Stimulated activated CD8-positive, alpha-beta memory T cell treated with anti-CD3 and anti-CD28 coated beads, Interleukin-7, amount 100 ng/mL, for 48 hours (primary cell): ENCODE measurements around the gene PDCD1.

Experiments
- DNase-seq, 2 donors: peaks; one replicate each; pipeline ENCODE4 v3.0.0-alpha.2; 2020; ENCODE audit warnings: low read depth in 1 of 2; ENCODE audit errors: extremely low read depth in 1 of 2

PDCD1 gene

DNA sequence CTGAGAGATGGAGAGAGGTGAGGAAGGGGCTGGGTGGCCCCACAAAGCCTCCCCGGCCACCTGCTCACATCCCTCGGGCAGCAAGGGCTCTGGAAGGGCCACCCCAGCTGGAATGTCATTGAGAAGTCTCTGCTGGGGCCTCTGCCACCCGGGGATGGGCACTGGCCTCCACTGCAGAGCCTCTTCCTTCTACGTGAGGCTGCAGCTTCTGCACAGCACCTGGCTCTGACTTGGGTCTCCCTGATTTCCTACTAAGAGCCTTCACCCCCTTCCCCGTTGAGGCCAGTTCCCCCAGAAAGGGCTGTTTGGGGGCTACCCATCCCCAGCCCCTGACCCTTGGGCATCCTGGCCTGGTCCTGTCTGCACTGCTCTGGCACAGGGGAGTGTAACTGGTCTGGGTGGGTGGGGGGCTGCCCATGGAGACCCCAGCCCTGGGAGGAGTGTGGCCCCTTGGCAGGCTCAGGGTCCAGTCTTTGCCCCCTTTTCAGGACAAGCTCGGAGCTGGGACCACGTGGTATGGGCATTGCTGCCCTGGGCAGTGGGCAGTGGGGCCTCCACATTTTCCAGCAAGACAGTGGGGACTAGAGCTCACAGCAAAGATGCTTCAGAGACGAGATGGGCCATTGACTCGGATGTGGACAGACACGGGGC lies 5.6 kb downstream of the PDCD1 start:
- no peak for DNase-seq

DNA sequence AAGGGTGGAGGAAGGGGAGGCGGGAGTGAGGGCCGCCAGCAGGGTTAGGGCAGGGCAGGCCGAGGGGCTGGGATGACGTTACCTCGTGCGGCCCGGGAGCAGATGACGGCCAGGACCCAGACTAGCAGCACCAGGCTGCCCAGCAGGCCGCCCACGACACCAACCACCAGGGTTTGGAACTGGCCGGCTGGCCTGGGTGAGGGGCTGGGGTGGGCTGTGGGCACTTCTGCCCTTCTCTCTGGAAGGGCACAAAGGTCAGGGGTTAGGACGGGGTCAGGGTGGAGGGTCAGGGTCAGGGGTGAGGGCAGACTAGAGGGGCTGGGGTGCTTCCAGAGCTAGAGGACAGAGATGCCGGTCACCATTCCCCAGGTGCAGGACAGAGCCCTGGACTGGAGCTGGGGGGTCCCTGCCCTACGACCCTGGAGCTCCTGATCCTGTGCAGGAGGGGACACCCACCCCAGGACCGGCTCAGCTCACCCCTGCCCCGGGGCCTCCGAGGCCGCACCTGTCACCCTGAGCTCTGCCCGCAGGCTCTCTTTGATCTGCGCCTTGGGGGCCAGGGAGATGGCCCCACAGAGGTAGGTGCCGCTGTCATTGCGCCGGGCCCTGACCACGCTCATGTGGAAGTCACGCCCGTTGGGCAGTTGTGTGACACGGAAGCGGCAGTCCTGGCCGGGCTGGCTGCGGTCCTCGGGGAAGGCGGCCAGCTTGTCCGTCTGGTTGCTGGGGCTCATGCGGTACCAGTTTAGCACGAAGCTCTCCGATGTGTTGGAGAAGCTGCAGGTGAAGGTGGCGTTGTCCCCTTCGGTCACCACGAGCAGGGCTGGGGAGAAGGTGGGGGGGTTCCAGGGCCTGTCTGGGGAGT lies 6.3 kb downstream of the PDCD1 start:
- DNase-seq: no peak

DNA sequence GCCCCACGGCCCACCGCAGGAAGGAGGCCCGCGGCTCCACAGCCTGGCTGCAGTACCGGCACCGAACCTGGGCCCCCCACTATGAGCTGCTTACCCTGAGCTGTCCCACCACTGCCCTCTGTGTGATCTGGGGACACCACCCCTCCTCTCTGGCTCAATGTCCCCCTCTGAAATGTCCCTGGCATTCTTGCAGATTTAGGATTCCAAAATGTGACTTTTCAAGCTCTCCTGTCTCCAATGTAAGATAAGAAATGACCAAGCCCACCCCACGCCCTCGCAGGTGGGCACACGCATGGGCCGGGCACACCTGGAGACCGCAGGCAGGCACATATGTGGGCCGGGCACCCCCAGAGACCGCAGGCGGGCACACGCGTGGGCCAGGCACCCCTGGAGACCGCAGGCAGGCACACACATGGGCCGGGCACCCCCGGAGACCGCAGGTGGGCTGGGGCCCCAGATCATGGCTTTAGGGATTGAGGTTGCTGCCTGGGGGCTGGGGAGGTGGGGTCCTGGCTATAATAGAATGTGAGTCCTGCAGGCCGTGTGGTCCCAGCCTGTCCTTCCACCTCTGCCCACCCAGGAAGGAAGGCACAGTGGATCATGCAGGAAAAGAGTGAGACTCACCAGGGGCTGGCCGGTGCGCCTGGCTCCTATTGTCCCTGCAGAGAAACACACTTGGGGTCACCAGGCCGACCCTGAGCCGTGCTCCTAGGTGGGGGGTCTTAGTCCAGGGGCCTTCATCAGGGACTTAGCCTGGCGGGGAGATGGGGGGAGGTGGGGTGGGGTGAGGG lies 7.2 kb downstream of the PDCD1 start:
- DNase-seq: no peak

DNA sequence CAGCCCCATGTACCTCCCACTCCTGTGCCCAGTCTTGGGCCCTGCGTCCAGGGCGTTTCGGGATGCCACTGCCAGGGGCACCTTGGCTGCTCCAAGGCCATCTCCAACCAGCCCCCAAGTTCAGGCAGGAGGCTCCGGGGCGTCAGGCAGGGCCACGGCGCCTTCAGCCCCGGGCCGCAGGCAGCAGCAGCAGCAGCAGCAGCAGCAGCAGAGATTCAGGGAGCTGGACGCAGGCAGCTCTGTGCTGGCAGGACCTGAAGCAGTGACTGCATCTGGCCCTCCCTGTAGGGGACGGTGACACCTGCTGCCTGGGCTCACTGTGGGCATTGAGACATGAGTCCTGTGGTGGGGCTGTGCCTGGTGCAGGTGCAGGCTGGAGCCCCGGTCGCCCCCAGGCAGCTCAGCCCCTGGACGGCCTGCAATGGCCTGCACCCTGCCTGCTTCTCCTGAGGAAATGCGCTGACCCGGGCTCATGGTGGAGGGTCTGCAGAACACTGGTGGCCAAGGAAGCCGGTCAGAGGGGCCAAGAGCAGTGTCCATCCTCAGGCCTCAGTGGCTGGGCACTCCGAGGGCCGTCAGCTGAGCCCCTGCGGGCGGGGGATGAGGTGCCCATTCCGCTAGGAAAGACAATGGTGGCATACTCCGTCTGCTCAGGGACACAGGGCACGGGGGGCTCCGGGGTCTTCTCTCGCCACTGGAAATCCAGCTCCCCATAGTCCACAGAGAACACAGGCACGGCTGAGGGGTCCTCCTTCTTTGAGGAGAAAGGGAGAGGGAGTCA lies 8.0 kb downstream of the PDCD1 start:
- DNase-seq: no peak

DNA sequence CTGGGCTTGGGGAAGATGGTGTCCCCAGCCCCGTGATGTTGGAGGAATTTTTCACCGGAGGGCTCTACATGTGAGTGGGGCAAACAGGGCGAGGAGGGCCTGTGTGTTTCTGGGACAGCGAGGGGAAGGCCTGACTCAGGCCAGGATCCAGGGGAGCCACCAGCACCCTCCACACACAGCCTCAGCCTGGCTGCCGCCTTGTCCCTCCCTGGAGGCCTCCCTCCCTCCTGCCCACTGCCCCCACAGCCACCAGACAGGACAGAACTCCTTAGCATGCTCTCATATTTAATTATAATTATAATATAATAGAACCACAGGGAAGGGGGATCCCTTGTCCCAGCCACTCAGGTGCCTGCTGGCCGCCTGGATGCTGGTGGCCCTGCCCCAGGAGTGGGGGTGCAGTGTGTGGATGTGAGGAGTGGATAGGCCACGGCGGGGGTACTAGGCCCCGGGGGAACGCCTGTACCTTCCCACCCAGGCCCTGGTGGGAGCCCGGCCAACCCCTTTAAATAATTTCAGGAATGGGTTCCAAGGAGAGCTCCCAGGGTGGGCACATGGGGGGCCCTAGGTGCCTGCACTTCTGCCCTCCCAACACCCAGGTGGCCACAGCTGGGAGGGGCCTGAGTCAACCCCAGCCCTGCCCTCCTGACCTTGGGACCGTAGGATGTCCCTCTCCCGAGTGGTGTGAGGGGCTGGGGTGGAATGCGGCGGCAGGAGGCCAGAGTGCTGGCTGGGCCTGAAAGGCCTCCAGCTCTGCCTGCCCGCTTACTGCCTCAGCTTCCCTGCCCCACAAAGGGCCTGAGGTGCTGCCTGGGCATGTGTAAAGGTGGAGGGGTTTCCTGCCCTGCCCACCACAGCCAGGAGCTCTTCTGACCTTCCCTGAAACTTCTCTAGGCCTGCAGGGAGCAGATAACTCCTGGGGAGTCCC lies 8.8 kb downstream of the PDCD1 start:
- DNase-seq: no peak

DNA sequence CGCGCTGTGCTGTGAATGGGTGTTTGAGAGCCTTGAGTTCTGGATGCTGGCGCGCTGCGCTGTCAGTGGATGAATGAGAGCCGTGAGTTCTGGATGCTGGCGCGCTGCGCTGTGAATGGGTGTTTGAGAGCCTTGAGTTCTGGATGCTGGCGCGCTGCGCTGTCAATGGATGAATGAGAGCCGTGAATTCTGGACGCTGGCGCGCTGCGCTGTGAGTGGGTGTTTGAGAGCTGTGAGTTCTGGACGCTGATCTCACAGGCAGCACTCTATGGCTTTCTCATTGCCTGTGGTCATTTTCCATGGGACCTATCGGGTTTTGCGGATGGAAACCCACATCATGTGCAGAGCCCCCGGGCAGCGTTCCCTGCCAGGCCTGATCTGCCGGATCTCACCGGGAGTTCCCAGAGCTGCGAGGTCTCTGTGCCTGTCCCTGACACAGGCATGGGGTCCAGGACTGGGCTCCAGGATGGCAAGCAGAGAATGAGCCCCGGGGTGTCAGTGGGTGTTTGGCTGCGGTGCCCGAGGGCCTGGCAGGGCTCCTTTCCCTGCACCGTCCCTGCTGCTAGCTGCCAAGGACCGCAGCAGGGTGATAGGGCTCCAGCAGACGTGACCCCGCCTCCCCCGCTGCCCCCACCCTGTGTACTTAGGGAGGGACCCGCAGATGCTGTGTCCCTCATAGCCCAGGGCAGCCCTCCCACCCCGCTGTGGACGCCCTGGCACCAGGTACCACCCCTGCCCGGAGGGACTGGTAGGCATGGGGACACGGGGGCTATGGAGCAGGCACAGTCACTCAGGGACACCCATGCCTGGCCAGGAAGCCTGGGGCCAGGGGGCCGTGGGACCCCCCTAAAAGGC lies 9.7 kb downstream of the PDCD1 start:
- no peak for DNase-seq

DNA sequence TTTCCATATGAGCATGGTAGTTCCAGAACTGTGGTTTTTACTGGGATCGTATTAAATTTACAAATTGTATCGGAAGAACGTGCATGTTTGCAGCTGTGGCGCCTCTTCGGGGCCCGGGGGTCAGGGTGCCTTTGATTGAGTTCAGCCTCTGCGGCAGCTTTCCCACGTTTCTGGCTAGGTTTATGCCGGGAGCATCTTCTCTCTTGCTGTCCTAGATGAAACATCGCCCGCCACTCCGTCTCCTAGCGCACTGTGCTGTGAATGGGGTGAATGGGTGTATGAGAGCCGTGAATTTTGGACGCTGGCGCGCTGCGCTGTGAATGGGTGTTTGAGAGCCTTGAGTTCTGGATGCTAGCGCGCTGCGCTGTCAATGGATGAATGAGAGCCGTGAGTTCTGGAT lies 12.3 kb downstream of the PDCD1 start:
- DNase-seq: no peak

GRCh38 chr2:241844831-241845578 lies 13.7 kb downstream of the PDCD1 start:
- DNase-seq: no peak

DNA sequence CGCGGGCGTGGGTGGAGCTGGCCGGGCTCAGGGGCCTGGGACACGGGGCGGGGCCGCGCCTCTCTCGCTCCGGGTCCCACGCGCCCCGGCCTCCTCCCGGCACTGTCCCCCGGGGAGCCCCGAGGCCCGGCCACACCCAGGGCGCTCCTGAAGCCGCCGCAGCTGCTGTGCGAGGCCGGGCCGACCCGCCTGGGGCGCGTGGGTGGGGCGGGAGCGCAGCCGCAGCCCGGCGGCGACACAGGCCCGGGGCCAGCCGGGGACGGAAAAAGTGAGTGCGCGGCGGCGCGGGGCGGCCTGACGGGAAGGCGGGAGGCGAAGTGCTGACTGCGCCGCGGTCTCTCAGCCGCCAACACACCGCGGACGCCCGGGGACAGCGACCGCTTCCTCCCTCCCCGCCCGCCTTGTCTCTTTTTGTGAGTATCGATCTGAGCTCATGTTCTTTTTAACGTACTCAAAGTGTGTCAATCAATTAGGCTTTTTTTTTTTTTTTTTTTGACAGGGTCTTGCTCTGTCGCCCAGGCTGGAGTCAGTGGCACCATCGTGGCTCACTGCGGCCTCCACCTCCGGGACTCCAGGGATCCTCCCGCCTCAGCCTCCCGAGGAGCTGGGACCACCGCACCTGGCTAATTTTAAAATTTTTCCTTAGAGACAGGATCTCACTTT lies 14.5 kb downstream of the PDCD1 start:
- DNase-seq: peak; percentile 86 to 92

GRCh38 chr2:241843321-241844065 lies 15.2 kb downstream of the PDCD1 start:
- no peak for DNase-seq

DNA sequence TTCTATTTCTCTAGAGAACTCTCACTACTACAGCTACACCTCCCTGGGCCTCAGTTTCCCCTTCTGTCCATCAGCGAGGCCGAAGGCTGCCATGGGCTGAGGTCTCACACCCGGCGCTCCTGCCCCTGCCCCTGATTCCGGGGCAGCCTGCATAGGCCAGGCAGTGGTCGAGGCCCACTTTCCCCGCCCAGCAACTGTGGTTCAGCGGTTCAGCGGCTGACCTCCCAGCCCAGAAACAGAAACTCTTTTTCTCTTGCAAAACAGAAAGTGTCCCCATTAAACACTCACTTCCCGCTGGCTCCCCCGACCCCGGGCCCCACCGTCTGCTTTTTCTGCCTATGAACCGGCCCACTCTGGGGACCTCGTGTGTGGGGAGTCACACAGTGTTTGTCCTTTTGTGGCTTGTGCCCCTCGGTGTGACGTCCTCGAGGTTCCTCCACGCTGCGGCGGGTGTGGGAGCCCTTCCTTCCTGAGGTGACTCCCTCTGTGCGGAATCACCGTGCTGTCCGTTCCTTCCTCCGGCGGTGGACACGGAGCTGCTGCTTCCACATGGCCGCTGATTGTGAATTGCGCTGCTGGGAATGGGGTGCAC lies 16.0 kb downstream of the PDCD1 start:
- DNase-seq: peak; percentile 52 to 67

DNA sequence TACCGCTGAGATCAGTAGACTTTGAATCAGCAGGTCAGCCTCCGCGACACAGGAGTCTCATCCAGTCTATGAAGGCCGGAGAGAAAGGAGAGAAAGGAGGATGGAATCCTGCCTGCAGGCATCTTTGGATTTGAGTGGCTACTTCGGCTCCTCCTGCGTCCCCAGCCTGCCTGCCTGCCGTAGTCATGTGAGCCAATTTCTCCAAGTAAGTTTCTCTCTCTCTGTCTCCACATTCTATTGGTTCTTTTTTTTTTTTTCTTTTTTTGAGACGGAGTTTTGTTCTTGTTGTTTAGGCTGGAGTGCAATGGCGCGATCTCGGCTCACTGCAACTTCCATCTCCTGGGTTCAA lies 16.7 kb downstream of the PDCD1 start:
- DNase-seq: no peak

GRCh38 chr2:241841181-241842066 lies 17.3 kb downstream of the PDCD1 start:
- no peak for DNase-seq

DNA sequence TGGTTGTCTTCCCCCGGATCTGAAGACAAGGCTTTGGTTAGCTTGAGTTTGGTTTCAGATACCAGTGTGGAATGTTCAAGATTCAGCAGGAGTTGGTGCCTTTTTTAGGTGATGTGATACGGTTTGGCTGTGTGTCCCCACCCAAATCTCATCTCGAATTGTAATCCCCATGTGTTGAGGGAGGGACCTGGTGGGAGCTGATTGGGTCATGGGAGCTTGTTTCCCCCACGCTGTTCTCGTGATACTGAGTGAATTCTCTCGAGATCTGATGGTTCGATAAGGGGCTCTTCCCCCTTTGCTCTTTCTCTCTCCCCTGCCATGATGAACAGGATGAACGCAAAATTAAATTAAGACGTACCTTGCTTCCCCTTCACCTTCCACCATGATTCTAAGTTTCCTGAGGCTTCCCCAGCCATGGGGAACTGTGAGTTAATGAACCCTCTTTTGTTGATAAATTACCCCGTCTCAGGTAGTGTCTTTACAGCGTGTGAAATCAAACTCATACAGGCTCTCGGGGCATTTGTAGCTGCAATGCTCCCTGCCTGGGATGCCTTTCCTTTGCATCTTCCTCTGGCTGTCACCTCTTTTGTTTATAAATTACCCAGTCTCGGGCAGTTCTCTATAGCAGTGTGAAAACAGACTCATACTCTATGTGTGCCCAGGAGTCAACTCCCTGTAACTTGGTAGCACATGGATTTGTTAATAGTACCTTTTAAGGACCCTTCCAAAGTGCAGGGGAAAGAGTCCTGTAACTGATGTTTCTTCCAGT lies 21.3 kb downstream of the PDCD1 start:
- no peak for DNase-seq

- DNase-seq: no peak
Measured at GRCh38 chr2:241836292-241836691, 22.4 kb downstream of the PDCD1 start.
